Muscle of back (tissue), 11 donors: ENCODE data around the gene INO80E. TPM values are rescaled to one million over a fixed set of nuclear protein-coding genes. Genes with fewer than 3 reads are reported as not detected.
"Not testable (repeated sequence)": the region's sequence is repeated elsewhere in the genome, so short reads cannot be mapped to it uniquely, and the experiment has no call there.

ENCODE experiments used
- DNase-seq, 3 donors: peaks; one replicate each; pipeline versions ENCODE4 v3.0.0 to v3.0.0-alpha.2; 2013
- polyA plus RNA-seq, 10 donors: library from polyadenylated mRNA; unstranded; fragments of 120-200 nt; gene quantifications; one replicate each; pipeline ENCODE4 v1.2.1, GENCODE V29; 2013; ENCODE audit not compliant: insufficient read length in 10 of 10

Gene INO80E
- polyA plus RNA-seq, 10 donors = 26.6 to 41.4 (median 30.4) TPM

DNA sequence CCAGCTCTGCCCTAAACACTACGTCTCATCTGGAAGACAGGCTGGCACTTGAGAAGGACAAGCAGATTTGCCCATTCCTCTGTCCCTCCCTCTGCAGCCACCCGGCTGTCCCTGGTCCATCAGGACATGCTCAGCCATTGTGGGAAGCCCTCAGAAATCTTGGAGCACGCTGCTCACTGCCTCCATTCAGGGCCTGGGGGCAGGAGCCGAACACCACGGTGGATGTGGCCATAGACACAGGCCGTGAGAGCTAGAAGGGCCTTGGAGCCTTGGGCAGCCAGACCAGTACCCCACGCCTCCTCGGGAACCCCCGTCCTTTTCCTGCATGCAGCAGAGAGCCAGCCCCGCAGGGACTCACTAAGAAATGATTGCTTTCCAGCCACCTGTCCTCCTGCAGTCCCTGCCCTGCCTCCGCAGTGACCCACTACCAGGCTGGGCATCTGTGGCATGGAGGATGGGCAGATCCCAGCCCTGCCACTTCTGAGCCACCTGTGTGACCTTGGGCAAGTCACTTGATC, 11.4 kb downstream of the INO80E start:
- no peak for DNase-seq

DNA sequence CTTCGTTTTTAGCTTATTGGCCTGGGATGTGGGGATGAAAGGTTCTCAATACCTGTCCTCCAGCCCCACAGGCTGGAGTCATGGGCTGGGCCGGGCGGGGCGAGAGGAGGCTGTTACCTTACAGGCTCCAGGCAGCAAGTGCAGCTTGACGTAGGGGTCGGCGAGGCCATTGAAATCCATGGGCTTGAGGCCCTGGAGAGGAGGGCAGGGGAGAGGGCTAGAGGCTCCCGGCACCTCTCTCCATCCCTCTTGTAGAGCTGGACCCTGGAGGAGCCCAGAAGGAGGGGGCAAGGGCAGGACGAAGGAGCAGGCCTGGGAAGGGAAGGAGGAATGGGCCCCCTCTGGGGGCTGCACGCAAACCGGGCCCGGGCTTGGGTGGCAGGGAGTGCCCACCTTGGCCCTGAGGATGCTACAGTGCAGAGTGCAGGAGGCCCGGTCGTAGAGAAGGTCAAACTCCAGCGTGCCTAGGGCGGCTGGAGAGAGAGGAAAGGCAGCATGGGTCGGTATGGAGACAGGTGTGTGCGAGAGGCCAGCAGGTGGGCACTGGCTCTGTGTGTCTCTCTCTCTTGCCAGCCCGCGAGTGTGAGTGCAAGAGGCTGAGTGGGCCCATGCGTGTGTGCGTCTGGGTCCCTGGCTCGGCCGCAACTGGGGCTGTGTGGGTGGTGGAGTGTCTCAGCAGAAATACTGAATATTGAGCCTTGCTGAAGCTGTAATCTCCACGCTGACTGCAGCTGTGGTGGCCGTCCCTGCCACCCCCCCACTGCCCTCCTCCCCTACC, 13.2 kb downstream of the INO80E start:
- no peak for DNase-seq

DNA sequence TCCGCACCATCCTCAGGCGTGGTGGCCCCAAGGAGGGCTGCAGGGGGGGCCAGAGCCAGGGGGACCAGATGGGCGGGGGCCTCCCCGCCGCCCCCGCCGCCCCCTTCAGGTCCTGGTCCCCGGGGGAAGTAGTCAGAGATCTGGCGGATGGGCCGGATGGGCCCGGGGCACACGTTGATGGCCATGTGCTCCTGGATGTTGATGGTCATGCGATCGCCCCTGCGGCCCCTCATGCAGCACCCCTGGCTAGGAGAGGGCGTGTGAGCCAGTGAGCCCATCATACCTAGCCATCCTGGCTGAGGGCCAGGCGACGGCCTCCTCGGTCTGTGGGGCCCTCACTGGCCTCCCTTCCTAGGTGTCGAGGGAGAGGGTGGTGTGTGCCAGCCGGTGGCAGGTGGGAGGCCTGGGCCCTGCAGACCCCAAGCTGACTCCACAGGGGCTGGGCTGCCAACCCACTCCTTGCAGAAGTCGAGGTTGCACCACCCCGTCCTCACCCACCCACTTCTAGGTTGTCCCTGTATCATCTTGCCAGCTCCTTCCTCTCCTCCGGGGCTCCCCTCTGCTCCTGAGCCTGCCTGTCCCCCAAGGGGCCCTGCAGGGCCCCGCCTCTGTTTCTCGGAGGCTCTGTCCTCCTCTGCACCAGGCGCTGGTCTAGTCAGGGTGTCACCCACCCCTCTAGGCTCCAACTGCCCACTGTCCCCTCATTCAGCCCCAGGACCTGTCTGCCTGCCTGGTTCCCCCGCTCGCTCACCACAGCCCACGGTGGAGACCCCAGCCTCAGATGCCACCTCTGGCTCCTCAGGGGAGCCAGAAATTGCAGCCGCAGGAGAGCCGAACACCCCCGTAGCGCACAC, 14.2 kb downstream of the INO80E start:
- no peak for DNase-seq

DNA sequence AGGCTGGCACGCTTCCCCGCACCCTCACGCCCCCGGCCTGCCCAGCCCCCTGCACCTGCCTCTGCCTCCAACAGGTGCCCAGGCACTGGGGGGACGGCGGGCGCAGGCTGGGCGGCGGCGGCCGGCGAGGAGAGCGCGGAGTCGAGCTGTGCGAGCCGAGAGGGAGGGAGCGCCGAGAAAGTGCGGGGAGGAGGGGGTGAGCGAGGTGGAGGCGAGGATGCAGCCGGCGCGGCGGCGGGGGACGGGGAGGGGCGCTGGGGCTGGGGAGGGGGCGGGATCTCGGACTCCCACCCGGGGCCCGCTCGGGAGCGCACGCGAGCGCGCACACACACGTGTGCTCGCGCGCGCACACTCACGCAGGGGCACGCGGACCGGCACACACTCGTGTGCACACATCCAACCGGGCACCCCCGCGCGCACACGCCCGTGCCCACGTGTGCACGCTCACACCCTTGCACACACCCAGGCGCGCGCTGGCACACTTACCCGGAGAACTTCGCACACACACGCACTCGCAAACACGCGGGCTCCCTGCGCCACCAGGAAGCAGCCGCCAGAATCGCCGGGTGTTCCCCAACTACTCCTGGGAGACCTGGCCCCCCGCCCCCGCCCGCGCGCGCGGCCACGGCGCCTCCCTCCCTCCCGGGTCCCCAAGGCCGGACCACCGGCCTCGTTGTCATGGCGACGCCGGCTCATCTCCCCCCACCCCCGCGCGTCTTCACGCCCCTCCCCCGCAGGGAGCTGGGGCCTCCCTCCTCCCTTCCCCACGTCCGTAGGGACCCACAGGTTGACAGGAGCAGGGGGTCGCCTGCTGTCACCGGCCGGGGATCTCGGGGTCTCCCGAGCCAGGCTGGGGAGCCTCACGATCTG, 15.0 kb downstream of the INO80E start, which contains the start of gene DOC2A:
TSS of gene DOC2A (minus strand) at position 184 of the 870 bp plus-strand sequence. CDS start 805 bp downstream, outside the sequence.
- DNase-seq = peak in 2 of 3 donors; percentile 16 to 52

DNA sequence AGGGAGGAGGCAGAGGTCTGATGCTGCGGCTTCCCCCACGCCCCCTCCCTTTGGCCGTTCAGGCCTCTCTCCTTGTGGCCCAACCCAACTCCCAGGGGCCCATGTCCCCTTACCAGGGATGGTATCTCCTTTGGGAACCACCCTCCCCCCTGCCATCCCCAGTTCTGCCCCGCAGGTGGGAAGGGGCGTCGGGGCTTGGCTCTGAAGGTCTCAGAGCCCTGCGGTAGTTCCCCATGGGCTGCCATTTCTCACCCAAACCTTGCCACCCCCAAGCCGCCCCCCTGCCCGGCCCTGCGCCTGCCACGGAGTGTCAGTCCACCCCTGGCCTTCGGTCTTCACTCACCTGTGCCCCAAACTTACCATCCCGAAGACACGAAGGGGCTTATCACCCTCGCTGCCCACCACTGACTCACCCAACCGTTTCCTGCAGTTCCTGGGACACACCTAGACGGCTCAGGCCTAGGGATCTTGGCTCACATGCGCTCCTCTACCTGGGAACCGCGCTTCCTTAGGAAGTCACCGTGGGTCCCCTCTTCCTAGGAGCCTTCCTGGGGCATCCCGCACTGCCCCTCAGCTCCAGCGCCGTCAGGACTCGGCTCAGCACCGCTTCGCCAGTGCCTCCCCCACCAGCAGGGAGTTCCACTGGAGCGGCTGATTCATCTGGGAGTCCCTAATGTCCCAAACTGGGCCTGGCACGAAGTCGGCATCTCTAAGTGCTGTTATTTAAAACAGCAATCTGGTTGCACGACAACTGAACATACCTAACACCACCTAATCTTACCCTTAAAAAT, 15.9 kb downstream of the INO80E start:
- no peak for DNase-seq

DNA sequence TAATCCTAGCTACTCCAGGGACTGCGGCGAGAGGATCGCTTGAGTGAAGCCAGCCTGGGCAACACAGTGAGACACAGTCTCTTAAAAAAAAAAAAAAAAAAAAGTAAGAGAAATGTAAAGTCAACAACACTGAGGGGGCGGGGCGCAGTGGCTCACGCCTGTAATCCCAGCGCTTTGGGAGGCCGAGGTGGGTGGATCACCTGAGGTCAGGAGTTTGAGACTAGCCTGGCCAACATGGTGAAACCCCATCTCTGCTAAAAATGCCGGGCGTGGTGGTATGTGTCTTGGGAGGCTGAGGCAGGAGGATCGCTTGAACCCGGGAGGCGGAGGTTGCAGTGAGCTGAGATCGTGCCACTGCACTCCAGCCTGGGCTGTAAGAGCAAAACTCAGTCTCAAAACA, 16.6 kb downstream of the INO80E start:
- DNase-seq = not testable (repeated sequence)

DNA sequence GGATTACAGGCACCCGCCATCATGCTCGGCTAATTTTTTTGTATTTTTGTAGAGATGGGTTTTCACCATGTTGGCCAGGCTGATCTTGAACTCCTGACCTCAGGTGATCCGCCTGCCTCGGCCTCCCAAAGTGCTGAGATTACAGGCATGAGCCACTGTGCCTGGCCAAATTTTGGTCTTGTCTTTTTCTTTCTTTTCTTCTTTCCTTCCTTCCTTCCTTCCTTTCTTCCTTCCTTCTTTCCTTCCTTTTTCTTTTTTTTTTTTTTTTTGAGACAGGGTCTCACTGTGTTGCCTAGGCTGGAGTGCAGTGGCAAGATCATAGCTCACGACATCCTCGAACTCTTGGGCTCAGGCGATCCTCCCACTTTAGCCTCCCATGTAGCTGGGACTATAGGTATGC, 19.4 kb downstream of the INO80E start:
- not testable (repeated sequence) for DNase-seq

DNA sequence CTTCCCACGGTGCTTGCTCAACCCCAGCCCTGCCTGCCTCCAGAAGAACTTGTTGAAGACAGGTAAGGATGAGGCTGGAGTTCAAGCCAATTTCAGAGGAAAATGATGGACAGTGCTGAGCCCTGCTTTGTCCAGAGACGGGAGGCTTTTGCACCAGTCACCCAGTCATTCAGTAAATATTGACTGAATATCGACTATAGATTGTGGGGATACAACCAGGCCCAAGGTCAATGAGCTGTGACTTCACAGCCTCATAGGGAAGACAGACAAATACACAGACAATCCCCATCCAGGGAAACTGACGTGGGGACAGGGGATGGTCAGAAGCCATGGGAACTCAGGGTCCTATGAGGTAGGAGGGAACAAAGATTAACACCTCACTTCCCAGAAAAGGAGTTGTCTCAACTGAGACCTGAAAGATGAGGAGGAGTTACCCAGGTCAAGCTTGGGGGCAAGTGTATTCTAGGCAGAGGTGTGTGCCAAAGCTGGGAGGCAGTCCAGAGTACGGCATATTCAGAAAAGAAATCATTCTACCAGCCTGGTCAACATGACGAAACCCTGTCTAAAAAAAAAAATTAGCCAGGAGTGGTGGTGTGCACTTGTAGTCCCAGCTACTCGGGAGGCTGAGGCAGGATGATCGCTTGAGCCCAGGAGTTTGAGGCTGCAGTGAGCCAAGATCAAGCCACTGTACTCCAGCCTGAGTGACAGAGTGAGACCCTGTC, 20.7 kb downstream of the INO80E start:
- DNase-seq = no peak

DNA sequence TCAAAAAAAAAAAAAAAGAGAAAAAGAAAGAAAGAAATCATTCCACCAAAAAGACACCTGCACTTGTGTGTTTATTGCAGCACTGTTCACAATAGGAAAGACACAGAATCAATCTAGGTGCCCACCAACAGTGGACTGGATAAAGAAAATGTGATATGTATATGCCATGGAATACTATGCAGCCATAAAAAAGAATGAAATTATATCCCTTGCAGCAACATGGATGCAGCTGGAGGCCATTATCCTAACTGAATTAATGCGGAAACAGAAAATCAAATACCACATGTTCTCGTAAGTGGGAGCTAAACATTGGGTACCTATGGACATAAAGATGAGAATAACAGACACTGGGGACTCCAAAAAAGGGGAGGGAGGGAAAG, 21.2 kb downstream of the INO80E start:
- no peak for DNase-seq

DNA sequence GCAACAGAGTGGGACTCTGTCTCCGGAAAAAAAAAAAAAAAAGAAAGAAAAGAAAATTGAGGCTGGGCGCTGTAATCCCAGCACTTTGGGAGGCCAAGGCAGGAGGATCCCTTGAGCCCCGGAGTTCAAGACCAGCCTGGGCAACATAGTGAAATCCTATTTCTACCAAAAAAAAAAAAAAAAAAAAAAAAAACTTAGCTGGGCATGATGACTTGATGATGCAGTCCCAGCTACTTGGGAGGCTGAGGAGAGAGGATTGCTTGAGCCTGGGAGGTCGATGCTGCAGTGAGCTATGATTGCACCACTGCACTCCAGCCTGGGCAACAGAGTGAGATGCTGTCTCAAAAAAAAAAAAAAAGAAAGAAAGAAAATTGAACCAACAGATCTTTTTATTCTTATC, 21.9 kb downstream of the INO80E start:
- not testable (repeated sequence) for DNase-seq

DNA sequence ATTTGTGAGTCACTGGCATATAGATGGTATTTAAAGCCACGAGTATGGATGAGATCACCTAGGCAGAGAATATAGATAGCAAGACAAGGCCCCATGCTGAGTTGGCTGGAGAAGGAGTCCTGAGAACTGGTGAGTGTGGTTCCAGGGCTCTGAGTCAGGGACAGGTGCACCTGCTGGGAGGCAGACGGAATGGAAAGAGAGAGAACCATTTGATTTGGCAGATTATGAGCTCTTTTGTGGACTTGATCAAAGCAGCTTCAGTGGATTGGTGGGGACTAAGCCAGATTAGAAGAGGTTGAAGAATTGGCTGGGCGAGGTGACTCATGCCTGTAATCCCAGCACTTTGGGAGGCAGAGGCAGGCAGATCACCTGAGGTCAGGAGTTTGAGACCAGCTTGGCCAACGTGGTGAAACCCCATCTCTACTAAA, 22.7 kb downstream of the INO80E start:
- no peak for DNase-seq

DNA sequence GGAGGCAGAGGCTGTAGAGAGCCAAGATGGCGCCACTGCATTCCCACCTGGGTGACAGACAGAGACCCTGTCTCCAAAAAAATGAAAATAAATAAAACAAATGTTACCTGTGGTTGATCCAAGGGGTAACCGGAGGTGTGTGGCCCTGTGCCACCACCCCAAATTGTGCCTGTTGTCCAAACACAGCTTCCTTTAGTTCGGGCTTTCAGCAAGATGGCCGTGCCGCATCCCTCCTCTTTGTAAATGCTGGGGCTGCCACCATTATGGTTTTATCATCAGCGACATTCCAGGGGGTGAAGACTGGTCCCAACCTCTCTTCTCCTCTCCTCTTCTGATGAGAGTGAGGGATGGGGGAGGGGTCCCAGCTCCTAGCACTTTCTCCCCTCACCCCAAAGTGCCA, 26.8 kb downstream of the INO80E start, which contains the start of gene C16orf92:
TSS of gene C16orf92 (plus strand) at position 312 of the 400 bp plus-strand sequence. CDS start 143 bp downstream, outside the sequence.
- DNase-seq = no peak

DNA sequence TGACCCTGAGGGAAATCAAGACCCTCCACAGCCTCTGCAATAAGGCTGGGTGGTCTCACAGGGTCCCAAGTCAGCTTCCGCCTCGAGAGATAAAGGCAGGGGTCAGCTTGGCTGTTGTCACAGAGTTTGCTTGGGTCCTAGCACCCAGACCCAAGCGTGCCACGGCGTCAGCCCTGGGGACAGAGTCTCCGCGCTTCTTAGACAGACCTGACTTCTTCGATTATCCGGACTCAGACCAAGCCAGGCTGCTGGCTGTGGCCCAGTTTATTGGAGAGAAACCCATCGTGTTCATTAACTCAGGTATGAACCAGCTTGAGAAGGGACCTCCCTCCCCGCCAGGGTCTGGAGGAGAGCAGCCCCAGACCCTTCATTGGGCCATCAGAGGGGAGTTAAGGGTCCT, 27.5 kb downstream of the INO80E start:
- no peak for DNase-seq

DNA sequence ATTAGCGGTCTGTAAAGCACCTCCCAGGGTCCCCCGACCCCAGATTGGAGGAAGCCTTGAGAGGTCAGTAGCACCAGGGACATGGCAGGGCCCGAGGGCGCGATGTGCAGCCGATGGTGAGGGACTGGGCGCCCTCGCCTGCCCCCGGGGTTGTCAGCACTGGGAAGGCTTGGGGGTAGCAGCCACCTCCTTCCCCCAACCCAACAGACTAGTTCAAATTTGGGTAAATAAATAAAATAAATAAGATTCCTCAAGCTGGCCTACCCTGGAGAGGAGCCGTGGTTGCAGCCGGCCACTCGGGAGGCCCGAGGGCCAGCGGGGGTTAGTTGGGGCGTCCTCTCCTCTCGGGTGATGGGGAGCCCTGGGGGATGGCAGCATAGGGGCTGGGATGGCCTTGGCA, 28.4 kb downstream of the INO80E start:
- no peak for DNase-seq

DNA sequence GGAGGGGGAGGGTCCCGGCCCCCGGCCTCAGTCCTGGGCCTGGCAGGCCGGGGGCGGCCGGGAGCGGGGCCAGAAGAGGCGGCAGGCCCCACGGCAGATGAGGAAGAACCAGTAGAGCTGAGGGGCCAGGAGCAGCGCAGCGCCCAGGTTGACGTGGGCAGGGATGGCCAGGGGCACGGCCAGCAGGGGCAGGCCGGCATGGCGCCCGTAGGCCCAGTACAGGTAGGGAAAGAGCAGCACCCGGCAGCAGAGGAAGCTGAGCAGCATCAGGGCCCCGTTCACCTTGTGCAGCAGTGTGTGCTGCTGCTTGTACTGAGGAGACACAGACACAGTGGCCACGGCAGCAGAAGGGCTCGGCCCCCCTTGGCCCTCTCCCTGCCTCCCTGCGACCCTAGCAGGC, 29.1 kb downstream of the INO80E start:
- no peak for DNase-seq

DNA sequence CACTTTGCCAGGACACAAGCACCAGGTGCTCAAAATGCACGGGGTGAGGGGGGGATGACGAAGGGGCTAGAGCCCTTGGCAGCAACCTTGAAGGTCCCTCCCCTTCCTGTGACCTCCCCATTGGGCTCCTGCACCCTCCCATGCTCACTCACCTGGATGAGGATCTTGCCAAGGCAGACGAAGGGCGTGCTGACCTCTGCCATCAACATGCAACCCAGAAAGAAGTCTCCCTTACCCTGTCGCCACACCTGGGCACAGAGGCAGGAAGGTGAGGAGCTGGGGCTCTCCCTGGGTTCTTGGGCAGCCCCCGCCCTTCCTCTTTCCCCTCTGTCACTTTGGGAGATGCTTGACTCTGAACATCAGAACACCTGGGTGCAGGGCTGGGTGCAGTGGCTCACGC, 29.5 kb downstream of the INO80E start:
- no peak for DNase-seq

DNA sequence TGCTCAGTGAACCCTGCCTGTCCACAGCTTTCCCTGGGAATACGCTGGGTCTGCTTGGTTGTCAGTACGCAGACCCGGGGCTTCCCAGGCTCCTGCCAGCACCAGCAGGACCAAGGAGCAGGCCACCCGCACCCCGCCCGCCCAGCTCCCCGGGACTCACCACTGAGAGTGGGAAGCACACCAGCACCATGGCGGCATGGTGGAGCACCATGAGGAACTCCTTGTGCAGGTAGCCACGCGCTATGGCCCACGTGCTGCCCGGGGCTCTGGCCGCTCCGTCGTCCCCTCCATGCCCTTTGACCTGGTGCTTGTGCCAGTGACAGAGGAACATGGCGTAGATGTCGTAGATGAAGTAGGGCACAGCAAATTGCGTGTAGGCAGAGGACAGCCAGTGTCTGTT, 30.4 kb downstream of the INO80E start:
- no peak for DNase-seq

DNA sequence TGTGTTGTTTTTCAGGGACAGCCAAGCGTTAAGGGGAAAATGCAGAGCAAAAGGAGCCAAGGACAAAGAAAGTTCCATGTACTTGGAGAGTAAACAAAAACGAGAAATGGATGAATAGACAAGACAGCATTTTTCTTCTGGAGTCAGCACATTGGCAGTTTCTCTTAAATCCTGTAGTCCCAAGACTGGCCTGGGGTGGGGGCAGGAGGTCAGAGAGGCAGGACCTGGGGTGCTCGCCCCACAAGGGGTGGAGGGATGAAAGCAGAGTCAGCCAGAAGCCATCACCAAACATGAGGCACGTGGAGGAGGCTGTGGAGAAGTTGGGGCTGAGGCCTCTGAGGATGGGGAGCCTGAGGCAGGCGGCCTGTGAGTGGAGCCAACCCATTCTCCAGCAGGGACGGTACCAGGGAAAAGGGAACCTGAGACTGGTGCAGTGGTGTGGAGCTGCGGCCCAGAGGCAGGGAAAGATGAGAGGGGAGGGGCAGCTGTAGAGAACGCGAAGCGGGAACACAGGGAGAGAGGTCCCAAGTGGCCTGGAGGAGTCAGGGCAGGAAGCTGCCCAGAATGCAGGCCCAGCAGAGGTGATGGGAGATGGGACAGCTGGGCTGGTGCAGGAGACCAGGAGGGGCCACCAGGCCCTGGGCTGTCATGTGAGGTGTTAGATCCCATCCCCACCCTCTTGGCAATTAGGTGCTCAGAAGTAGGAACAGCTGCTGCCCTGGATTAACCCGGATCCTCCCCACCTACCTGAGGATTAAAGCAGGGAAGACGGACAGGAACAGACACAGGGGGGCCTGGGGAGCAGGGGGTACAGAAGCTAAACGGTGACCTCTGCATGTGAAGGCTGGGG, 31.8 kb downstream of the INO80E start:
- DNase-seq = no peak
